Measurements from ENCODE around the gene SHQ1. TPM values are rescaled to one million over a fixed set of nuclear protein-coding genes. Genes with fewer than 3 reads are reported as not detected.

Gene SHQ1
- total RNA-seq, 1 experiment from 2014 or later: 32.5 TPM

- Mint-ChIP-seq H3K4me1 (peaks cover 26 to 27% of the 10 kb centered on the region in 2 experiments), H3K27me3 (ENCODE audit: low read depth) (no peaks in the 10 kb centered on the region; the same call in 1 of the 2 replicates), H3K4me3 (peak overlapping the region in 1 of 2 experiments; percentile 20; a peak in 1 of 5 replicates), H3K9me3 (peaks cover 19 to 22% of the 10 kb centered on the region in 2 experiments), H3K36me3 (ENCODE audit: insufficient read depth in 1 of 3, low read depth in 3 of 3) (peaks cover 9 to 20% (median 15%) of the 10 kb centered on the region in 3 experiments), H3K27ac (no peak overlapping the region; a peak in 1 of 7 replicates)
- H4K8ac ChIP-seq (replicated peaks; ENCODE audit: insufficient read length, low read depth, low read length): no peak overlapping the region
- no peaks in the 10 kb centered on the region for H4K20me1 ChIP-seq (ENCODE audit: control insufficient read depth, insufficient read depth, insufficient read length)
- no peak overlapping the region for H3T11ph ChIP-seq (ENCODE audit: low read length)
- H2BK5ac ChIP-seq (ENCODE audit: insufficient read length, low read length): no peak overlapping the region
- no peaks in the 10 kb centered on the region for H3K79me2 ChIP-seq (ENCODE audit: insufficient read depth, low read length)
- no CpG with 5 or more reads among the region's 2 CpGs for WGBS (ENCODE audit: extremely low coverage, insufficient read length, low lambda C conversion rate)
- no peak overlapping the region for H3K18ac ChIP-seq (ENCODE audit: insufficient read length, low read depth, low read length)
- H4K5ac ChIP-seq (ENCODE audit: insufficient read length, low read depth, low read length): no peak overlapping the region
- H3K4me2 ChIP-seq (ENCODE audit: insufficient read depth, insufficient read length, low read length): no peak overlapping the region
- H3K9me3 ChIP-seq (ENCODE audit: control insufficient read depth, low read depth, low read length): peaks cover 7% of the 10 kb centered on the region
- H3K27me3 ChIP-seq (ENCODE audit: insufficient read depth, low read length): no peaks in the 10 kb centered on the region
- no peak overlapping the region for H2BK120ac ChIP-seq (ENCODE audit: low read depth, low read length, poor library complexity, severe bottlenecking)
- H3K14ac ChIP-seq (ENCODE audit: insufficient read depth, low read length): no peak overlapping the region
- no peak overlapping the region for H3K56ac ChIP-seq (ENCODE audit: insufficient read length, low read depth, low read length)
- H3K4me1 ChIP-seq (ENCODE audit: insufficient read depth, low read length): no peaks in the 10 kb centered on the region; the same call in 1 of the 2 replicates
- no peak overlapping the region for H2AK5ac ChIP-seq (ENCODE audit: insufficient read length, low read length)
- no peak overlapping the region for H4K91ac ChIP-seq (ENCODE audit: insufficient read length, low read depth, low read length)
- H2BK15ac ChIP-seq (ENCODE audit: low read depth, low read length): no peak overlapping the region
- H3K23me2 ChIP-seq (ENCODE audit: insufficient read length, low read depth, low read length, poor library complexity, severe bottlenecking): no peaks in the 10 kb centered on the region
- H2BK12ac ChIP-seq (ENCODE audit: insufficient read length, low read depth, low read length): no peak overlapping the region
- no peak overlapping the region for H3K23ac ChIP-seq (ENCODE audit: insufficient read length, low read depth, low read length)
- no peak overlapping the region for H3K4ac ChIP-seq (ENCODE audit: low read depth, low read length)
- no peak overlapping the region for H2BK20ac ChIP-seq (ENCODE audit: low read depth, low read length, poor library complexity, severe bottlenecking)
- no peaks in the 10 kb centered on the region for H3K79me1 ChIP-seq (ENCODE audit: insufficient read depth, low read depth, low read length, poor library complexity, severe bottlenecking)
- DNase-seq: no peak
- no peak overlapping the region for H3K27ac ChIP-seq (ENCODE audit: insufficient read length, low read depth, low read length)
- no peak overlapping the region for H3K9ac ChIP-seq (ENCODE audit: extremely low read depth, insufficient read length, low read length)
- no peak for TF ChIP-seq CTCF (conservative IDR thresholded peaks at IDR 0.05)
- H2AFZ ChIP-seq (ENCODE audit: low read length): no peak overlapping the region
Observed at GRCh38 chr3:72720566-72720965, 127.7 kb downstream of the SHQ1 start.
